PC-3 (cell line): ENCODE data around the gene TGIF1. TPM values are rescaled to one million over a fixed set of nuclear protein-coding genes. Genes with fewer than 3 reads are reported as not detected.

ENCODE experiments used
- ATAC-seq: fragments of 200-7000 bp; cut with Tn5 transposase; 2 replicates; pipeline ENCODE4 v1.9.1; 2020; ENCODE audit warnings: mild to moderate bottlenecking, moderate library complexity
- BruUV-seq: library from RNA; stranded (reverse); fragments of 400-500 nt; replicated peaks from 2 replicates; lab custom pipeline; 2021; lab: Mats Ljungman, UMichigan
- CTCF ChIA-PET: fragments of 300-600 bp; sonication (Branson Sonifier 250); formaldehyde crosslinking; loops from one replicate; lab custom pipeline; 2022; ENCODE audit warnings: antibody characterized with exemption; lab: Charles Lee
- POLR2A ChIA-PET: fragments of 300-600 bp; sonication (Branson Sonifier 250); formaldehyde crosslinking; loops from one replicate; lab custom pipeline; 2022; ENCODE audit warnings: antibody characterized with exemption; ENCODE audit not compliant: unreplicated experiment; lab: Charles Lee
- DNase-seq: peaks from one replicate; pipeline ENCODE4 v3.0.0-alpha.2; 2015
- H2AFZ ChIP-seq: fragments of 300-600 bp; sonication (generic); 2 replicates; pipeline ENCODE4 v1.6.0; 2016; ENCODE audit warnings: antibody characterized with exemption, low read length
- H3F3A ChIP-seq: fragments of 300-600 bp; sonication (generic); one replicate; pipeline ENCODE4 v1.6.0; 2017; ENCODE audit warnings: antibody characterized with exemption, low read length, control low read depth, mild to moderate bottlenecking; ENCODE audit not compliant: unreplicated experiment
- H3K27ac ChIP-seq: fragments of 300-600 bp; sonication (generic); 2 replicates; pipeline ENCODE4 v1.5.1; 2016; ENCODE audit warnings: mild to moderate bottlenecking, low read length
- H3K27me3 ChIP-seq: fragments of 300-600 bp; sonication (generic); 2 replicates; pipeline ENCODE4 v1.6.1; 2016; ENCODE audit warnings: low read length, mixed read lengths
- H3K36me3 ChIP-seq: fragments of 300-600 bp; sonication (generic); 2 replicates; pipeline ENCODE4 v1.6.1; 2016; ENCODE audit warnings: low read depth, mixed run types, low read length, mixed read lengths
- H3K4me1 ChIP-seq: fragments of 300-600 bp; sonication (generic); 2 replicates; pipeline ENCODE4 v1.5.1; 2016; ENCODE audit warnings: low read length; ENCODE audit not compliant: insufficient read depth
- H3K4me2 ChIP-seq: fragments of 300-600 bp; sonication (generic); 2 replicates; pipeline ENCODE4 v1.6.0; 2016; ENCODE audit warnings: low read length
- H3K4me3 ChIP-seq: fragments of 300-600 bp; sonication (generic); 2 replicates; pipeline ENCODE4 v1.5.1; 2016; ENCODE audit warnings: mild to moderate bottlenecking, low read length, mixed read lengths
- H3K79me2 ChIP-seq: fragments of 300-600 bp; sonication (generic); 2 replicates; pipeline ENCODE4 v1.6.1; 2017; ENCODE audit warnings: low read length, mixed read lengths
- H3K9ac ChIP-seq: fragments of 300-600 bp; sonication (generic); 2 replicates; pipeline ENCODE4 v1.6.0; 2016; ENCODE audit warnings: mild to moderate bottlenecking, low read length
- H3K9me2 ChIP-seq: fragments of 300-600 bp; sonication (generic); replicated peaks from 2 replicates; pipeline ENCODE4 v1.6.1; 2016; ENCODE audit warnings: mixed run types, low read length, mixed read lengths
- H3K9me3 ChIP-seq: fragments of 300-600 bp; sonication (generic); 2 replicates; pipeline ENCODE4 v1.6.1; 2016; ENCODE audit warnings: low read length, mixed read lengths
- H4K20me1 ChIP-seq: fragments of 300-600 bp; sonication (generic); 2 replicates; pipeline ENCODE4 v1.6.1; 2016; ENCODE audit warnings: low read length, mixed read lengths
- CTCF ChIP-seq: fragments of 300-600 bp; sonication (generic); conservative IDR thresholded peaks from 2 replicates; pipeline ENCODE4 v1.5.1; 2017; ENCODE audit warnings: antibody characterized with exemption, low read depth, mild to moderate bottlenecking, low read length
- EZH2 ChIP-seq: fragments of 300-600 bp; sonication (generic); IDR thresholded peaks from one replicate; pipeline ENCODE4 v1.6.1; 2017; ENCODE audit warnings: antibody characterized with exemption, mild to moderate bottlenecking, low read length; ENCODE audit not compliant: unreplicated experiment
- EZH2phosphoT487 ChIP-seq: fragments of 300-600 bp; sonication (generic); IDR thresholded peaks from 2 replicates; pipeline ENCODE4 v1.6.1; 2018; ENCODE audit warnings: mild to moderate bottlenecking, antibody characterized with exemption, low read length, borderline replicate concordance
- intact Hi-C: fragments of 100-400 bp; cut with micrococcal nuclease; formaldehyde crosslinking; loops from 2 replicates; pipeline ENCODE4 v1.9.0; 2023
- total RNA-seq: library from RNA; depleted of rRNA; stranded (reverse); fragments of >200 nt; gene quantifications from 2 replicates; pipeline ENCODE4 v1.2.3, GENCODE V29; 2014; rRNA removed

Gene TGIF1
- total RNA-seq, 1 experiment from 2014 or later = 114 TPM

- no peak overlapping the region for H3K27ac ChIP-seq
- intact Hi-C loops = no loop called here
- CTCF ChIA-PET = interaction anchor here (0.5 kb wide), 1 partner anchor 223 kb away, joined by 5 read pairs; no protein-coding TSS in a partner anchor
These were observed 54.7 kb downstream of the TGIF1 start for GRCh38 chr18:3504637-3505036.

GRCh38 chr18:3508576-3509549 is 58.9 kb downstream of the TGIF1 start:
- H3F3A ChIP-seq = no peaks in the 10 kb centered on the region
- TF ChIP-seq CTCF = no peak
- no peak for TF ChIP-seq EZH2phosphoT487
- no peak for TF ChIP-seq EZH2
- no peak overlapping the region for H3K4me3 ChIP-seq
- H3K79me2 ChIP-seq = no peaks in the 10 kb centered on the region
- H4K20me1 ChIP-seq = no peaks in the 10 kb centered on the region
- no peaks in the 10 kb centered on the region for H3K9me2 ChIP-seq
- H3K9me3 ChIP-seq = no peaks in the 10 kb centered on the region
- H2AFZ ChIP-seq = no peak overlapping the region
- no peak for ATAC-seq
- no TSS peak for BruUV-seq
- H3K27me3 ChIP-seq = no peaks in the 10 kb centered on the region
- no peak overlapping the region for H3K4me2 ChIP-seq
- ChIA-PET POLR2A (interaction anchor here (0.5 kb wide), 1 partner anchor 8 kb away, joined by 3 read pairs; no protein-coding TSS in a partner anchor), CTCF (no interaction called here)
- H3K9ac ChIP-seq = no peak overlapping the region
- no peak overlapping the region for H3K27ac ChIP-seq
- intact Hi-C loops = no loop called here
- peaks cover 15% of the 10 kb centered on the region for H3K4me1 ChIP-seq
- no peaks in the 10 kb centered on the region for H3K36me3 ChIP-seq
- no peak for DNase-seq

More at GRCh38 chr18:3504637-3505036, 54.7 kb downstream of the TGIF1 start:
- DNase-seq = no peak
- H3K79me2 ChIP-seq = no peaks in the 10 kb centered on the region
- no peak for TF ChIP-seq EZH2phosphoT487
- TF ChIP-seq CTCF = no peak
- TF ChIP-seq EZH2 = no peak
- no peak for ATAC-seq
- no peak overlapping the region for H3K9ac ChIP-seq
- peaks cover 8% of the 10 kb centered on the region for H3K4me1 ChIP-seq
- H3K9me2 ChIP-seq = 0 out of 2 replicates have a peak, but pooled peaks cover 4% of the 10 kb centered on the region
- H4K20me1 ChIP-seq = no peaks in the 10 kb centered on the region
- H3K9me3 ChIP-seq = no peaks in the 10 kb centered on the region
- H3K4me3 ChIP-seq = no peak overlapping the region
- POLR2A ChIA-PET = interaction anchor here (0.6 kb wide), 1 partner anchor 318 kb away, joined by 3 read pairs; no protein-coding TSS in a partner anchor
- H3K4me2 ChIP-seq = no peak overlapping the region
- H2AFZ ChIP-seq = no peak overlapping the region
- H3K27me3 ChIP-seq = no peaks in the 10 kb centered on the region
- BruUV-seq = no TSS peak
- no peaks in the 10 kb centered on the region for H3F3A ChIP-seq
- H3K36me3 ChIP-seq = no peaks in the 10 kb centered on the region

Other genes with a start within 250 kb of the TGIF1 start
- gene MYOM1, start 230.2 kb upstream of the TGIF1 start, total RNA-seq = 0.07 and 0.12 TPM in 2 replicates
- gene MYL12A, start 202.4 kb upstream of the TGIF1 start, total RNA-seq = 254 and 329 TPM in 2 replicates
- gene MYL12B, start 188.0 kb upstream of the TGIF1 start, total RNA-seq = 233 and 308 TPM in 2 replicates